GM10266 (cell line): ENCODE data around the gene PTBP1.

Source experiments
- DNase-seq: peaks from one replicate; pipeline ENCODE4 v3.0.0; 2012; ENCODE audit errors: extremely low spot score
- CTCF ChIP-seq: IDR thresholded peaks from 2 replicates; pipeline ENCODE4 v1.5.1; 2012; ENCODE audit warnings: mild to moderate bottlenecking, low read depth; ENCODE audit not compliant: control insufficient read depth, insufficient read depth; ENCODE audit errors: missing control alignments

Gene PTBP1

GRCh38 chr19:798415-799075 is 1.3 kb downstream of the PTBP1 start:
- DNase-seq, result peak; percentile 20
- no peak for TF ChIP-seq CTCF

- DNase-seq, result peak; percentile 31
- TF ChIP-seq CTCF, result peak; percentile 12
These were observed 2.0 kb downstream of the PTBP1 start for GRCh38 chr19:799076-799881.

GRCh38 chr19:800360-801029 is 3.2 kb downstream of the PTBP1 start:
- no peak for DNase-seq

GRCh38 chr19:801030-801860 is 4.0 kb downstream of the PTBP1 start:
- TF ChIP-seq CTCF, result no peak
- no peak for DNase-seq

More at GRCh38 chr19:800360-801029, 3.2 kb downstream of the PTBP1 start:
- no peak for TF ChIP-seq CTCF

GRCh38 chr19:801861-802497 is 4.7 kb downstream of the PTBP1 start:
- DNase-seq, result peak; percentile 22
- no peak for TF ChIP-seq CTCF

- peak; percentile 25 for DNase-seq
- no peak for TF ChIP-seq CTCF
These were observed 5.3 kb downstream of the PTBP1 start for GRCh38 chr19:802498-803098.
